Gastrocnemius medialis (tissue), 4 donors: Measurements from ENCODE around the gene MAPK8IP1.

ENCODE experiments used
- CTCF ChIP-seq, 5 experiments: fragments of 450-650 bp in 3 of 5; fragments of 200-600 bp in 2 of 5; sonication (generic) in 2 of 5; IDR thresholded peaks in 4 of 5; conservative IDR thresholded peaks in 1 of 5; 1 replicate in 4 of 5; 2 replicates in 1 of 5; pipeline ENCODE4 v1.5.1; 2016 to 2019; ENCODE audit warnings: antibody characterized with exemption in 5 of 5, mild to moderate bottlenecking in 3 of 5, moderate library complexity in 3 of 5
- POLR2A ChIP-seq, 2 donors: fragments of 450-650 bp; IDR thresholded peaks; one replicate each; pipeline ENCODE4 v1.6.1; 2017; ENCODE audit warnings: antibody characterized with exemption in 2 of 2, mild to moderate bottlenecking in 2 of 2, moderate library complexity in 2 of 2

- no peak for TF ChIP-seq POLR2A (IDR thresholded peaks at IDR 0.05)
- no peak for TF ChIP-seq CTCF (IDR thresholded peaks at IDR 0.05 in 4 of 5, conservative IDR thresholded peaks at IDR 0.05 in 1 of 5)
Observed at GRCh38 chr11:45881708-45882368, 3.6 kb upstream of the MAPK8IP1 start.
